HepG2 (cell line): ENCODE measurements around the gene NTN3. TPM values are rescaled to one million over a fixed set of nuclear protein-coding genes. Genes with fewer than 3 reads are reported as not detected.

Source experiments
- BHLHE40 ChIP-seq: IDR thresholded peaks from 2 replicates; pipeline ENCODE4 v1.6.1; 2011; ENCODE audit warnings: low read length, improper control_type of control experiment
- CCDC6 ChIP-seq: sonication (generic); formaldehyde crosslinking; IDR thresholded peaks from 2 replicates; pipeline ENCODE4 v1.8.1; 2022; ENCODE audit warnings: mild to moderate bottlenecking, missing genetic modification reagents, moderate library complexity
- DNMT3B ChIP-seq: conservative IDR thresholded peaks from 2 replicates; pipeline ENCODE4 v1.6.1; 2016; ENCODE audit warnings: missing biosample characterization, control low read depth
- HIC2 ChIP-seq: sonication (generic); formaldehyde crosslinking; IDR thresholded peaks from 2 replicates; pipeline ENCODE4 v1.9.0; 2022; ENCODE audit warnings: low read depth, missing genetic modification reagents
- MIER2 ChIP-seq: IDR thresholded peaks from 2 replicates; pipeline ENCODE4 v1.6.1; 2016; ENCODE audit warnings: missing biosample characterization, missing genetic modification reagents
- NR2F2 ChIP-seq: IDR thresholded peaks from 2 replicates; pipeline ENCODE4 v1.6.1; 2012; ENCODE audit warnings: low read depth, inconsistent platforms, borderline replicate concordance
- PCBP1 ChIP-seq: fragments of 200-400 bp; formaldehyde crosslinking; IDR thresholded peaks from 2 replicates; pipeline ENCODE4 v1.6.1; 2017; ENCODE audit warnings: mild to moderate bottlenecking, low read depth, low read length, borderline replicate concordance
- POGZ ChIP-seq: sonication (generic); formaldehyde crosslinking; IDR thresholded peaks from 2 replicates; pipeline ENCODE4 v1.4.0; 2020; ENCODE audit warnings: mild to moderate bottlenecking, missing genetic modification reagents
- RCOR2 ChIP-seq: IDR thresholded peaks from 2 replicates; pipeline ENCODE4 v1.6.1; 2016; ENCODE audit warnings: missing biosample characterization, missing genetic modification reagents
- REST ChIP-seq, 2 experiments: IDR thresholded peaks; 2 replicates each; pipeline ENCODE4 v1.6.1; 2011 to 2012; ENCODE audit warnings: low read length in 2 of 2, borderline replicate concordance in 1 of 2, low read depth in 1 of 2, mild to moderate bottlenecking in 1 of 2, moderate library complexity in 1 of 2
- SAP130 ChIP-seq: IDR thresholded peaks from 2 replicates; pipeline ENCODE4 v1.6.1; 2016; ENCODE audit warnings: low read depth
- THRA ChIP-seq: sonication (generic); formaldehyde crosslinking; IDR thresholded peaks from 2 replicates; pipeline ENCODE4 v1.4.0; 2020; ENCODE audit warnings: missing genetic modification reagents, borderline replicate concordance
- ZFAT ChIP-seq: sonication (generic); formaldehyde crosslinking; conservative IDR thresholded peaks from 2 replicates; pipeline ENCODE4 v1.8.1; 2023; ENCODE audit warnings: missing genetic modification reagents, inconsistent platforms
- ZNF263 ChIP-seq: sonication (generic); formaldehyde crosslinking; IDR thresholded peaks from 2 replicates; pipeline ENCODE4 v1.4.0; 2020; ENCODE audit warnings: missing genetic modification reagents
- ZNF326 ChIP-seq: sonication (generic); formaldehyde crosslinking; IDR thresholded peaks from 2 replicates; pipeline ENCODE4 v1.4.0; 2020; ENCODE audit warnings: missing genetic modification reagents, borderline replicate concordance
- ZNF343 ChIP-seq: sonication (generic); formaldehyde crosslinking; IDR thresholded peaks from 2 replicates; pipeline ENCODE4 v1.4.0; 2020; ENCODE audit warnings: mild to moderate bottlenecking, missing genetic modification reagents
- ZNF530 ChIP-seq: sonication (generic); formaldehyde crosslinking; IDR thresholded peaks from 2 replicates; pipeline ENCODE4 v1.5.0; 2020; ENCODE audit warnings: low read depth, mild to moderate bottlenecking, missing genetic modification reagents
- ZNF737 ChIP-seq: sonication (generic); formaldehyde crosslinking; IDR thresholded peaks from 2 replicates; pipeline ENCODE4 v1.5.0; 2020; ENCODE audit warnings: missing genetic modification reagents, mild to moderate bottlenecking, borderline replicate concordance
- ZNF850 ChIP-seq: sonication (generic); formaldehyde crosslinking; conservative IDR thresholded peaks from 2 replicates; pipeline ENCODE4 v1.9.0; 2021; ENCODE audit warnings: mild to moderate bottlenecking, missing genetic modification reagents
- polyA plus RNA-seq, 8 experiments: library from polyadenylated mRNA; depleted of rRNA in 3 of 8; stranded (reverse) in 7 of 8; unstranded in 1 of 8; fragments of >200 nt; fragmentation: Illumina TruSeq in 4 of 8; extraction: Trizol in 4 of 8; gene quantifications; 2 replicates each; pipeline versions ENCODE4 v1.2.1 to v1.2.3, GENCODE V29; 2011 to 2016; ENCODE audit warnings: low read depth in 4 of 8, missing spikeins in 1 of 8, mixed read lengths in 1 of 8; ENCODE audit not compliant: insufficient read depth in 1 of 8
- total RNA-seq, 5 experiments: library from RNA; depleted of rRNA; stranded (reverse); fragments of >200 nt; fragmentation: Illumina TruSeq; extraction: Trizol; gene quantifications; 2 replicates each; pipeline ENCODE4 v1.2.3, GENCODE V29; 2016; ENCODE audit warnings: low read depth in 1 of 5
- TF ChIP-seq, protein P1 (sequence below): sonication (generic); formaldehyde crosslinking; IDR thresholded peaks from 2 replicates; pipeline ENCODE4 v1.5.0; 2020; ENCODE audit warnings: mild to moderate bottlenecking, missing genetic modification reagents
- TF ChIP-seq, protein P2 (sequence below): sonication (generic); formaldehyde crosslinking; IDR thresholded peaks from 2 replicates; pipeline ENCODE4 v1.5.1; 2020; ENCODE audit warnings: missing genetic modification reagents, mild to moderate bottlenecking, borderline replicate concordance

Gene NTN3
- total and polyA plus RNA-seq, 2 of the 13 experiments (the other 11 are each of a cell fraction or from before 2014, with no cell fraction given): 0.09 to 0.20 TPM

DNA sequence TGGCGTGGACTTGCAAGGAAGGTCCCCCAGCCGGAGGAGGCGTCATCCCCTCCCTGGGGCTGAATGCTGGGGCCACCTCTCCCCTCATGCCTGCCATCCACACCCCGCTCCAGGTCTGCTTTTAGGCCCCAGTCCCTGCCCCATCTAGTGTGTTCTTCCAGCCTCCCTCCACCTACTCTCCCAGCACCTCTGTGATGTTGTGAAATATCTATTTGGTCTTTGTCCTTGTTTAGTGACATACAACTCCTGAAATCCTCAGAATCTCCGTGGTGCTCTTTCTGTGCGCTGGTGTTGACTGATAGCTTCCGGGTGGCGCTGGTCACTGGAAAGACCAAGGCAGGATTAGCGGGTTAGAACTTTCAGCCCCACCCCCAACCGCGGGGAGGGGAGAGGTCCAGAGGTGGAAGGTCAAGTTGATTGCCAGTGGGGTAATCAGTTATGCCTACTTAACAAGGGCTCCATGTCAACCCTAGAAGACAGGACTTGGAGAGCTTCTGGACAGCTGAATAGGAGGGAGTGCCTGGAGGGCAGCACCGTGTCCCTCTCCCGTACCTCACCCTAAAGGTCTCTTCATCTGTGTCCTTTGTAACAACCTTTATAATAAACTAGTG lies 13.9 kb downstream of the NTN3 start (continued):
- TF ChIP-seq ZNF530 (CRISPR knock-in tag) (no peak), PCBP1 (no peak), ZFAT (CRISPR knock-in tag) (no peak), POGZ (CRISPR knock-in tag) (0 out of 2 replicates have a peak, but pooled peaks have one; percentile 38), MIER2 (CRISPR knock-in tag) (no peak; the same call in 1 of the 2 replicates), SAP130 (CRISPR knock-in tag) (peak; percentile 95), ZNF326 (CRISPR knock-in tag) (no peak), RCOR2 (CRISPR knock-in tag) (no peak), HIC2 (CRISPR knock-in tag) (0 out of 2 replicates have a peak, but pooled peaks have one; percentile 55), ZNF850 (no peak), REST (IDR thresholded peaks at IDR 0.05; ENCODE audit: borderline replicate concordance in 1 of 2, low read depth in 1 of 2, low read length in 2 of 2) (no peak), BHLHE40 (no peak), ZNF263 (no peak; the same call in none of the 2 replicates), ZNF737 (CRISPR knock-in tag) (no peak), THRA (no peak), ZNF343 (CRISPR knock-in tag) (no peak), CCDC6 (CRISPR knock-in tag) (no peak), DNMT3B (CRISPR knock-in tag) (no peak), NR2F2 (peak; percentile 90)
- TF ChIP-seq, protein P1, sequence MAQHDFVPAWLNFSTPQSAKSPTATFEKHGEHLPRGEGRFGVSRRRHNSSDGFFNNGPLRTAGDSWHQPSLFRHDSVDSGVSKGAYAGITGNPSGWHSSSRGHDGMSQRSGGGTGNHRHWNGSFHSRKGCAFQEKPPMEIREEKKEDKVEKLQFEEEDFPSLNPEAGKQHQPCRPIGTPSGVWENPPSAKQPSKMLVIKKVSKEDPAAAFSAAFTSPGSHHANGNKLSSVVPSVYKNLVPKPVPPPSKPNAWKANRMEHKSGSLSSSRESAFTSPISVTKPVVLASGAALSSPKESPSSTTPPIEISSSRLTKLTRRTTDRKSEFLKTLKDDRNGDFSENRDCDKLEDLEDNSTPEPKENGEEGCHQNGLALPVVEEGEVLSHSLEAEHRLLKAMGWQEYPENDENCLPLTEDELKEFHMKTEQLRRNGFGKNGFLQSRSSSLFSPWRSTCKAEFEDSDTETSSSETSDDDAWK (CRISPR knock-in tag): no peak
- TF ChIP-seq, protein P2, sequence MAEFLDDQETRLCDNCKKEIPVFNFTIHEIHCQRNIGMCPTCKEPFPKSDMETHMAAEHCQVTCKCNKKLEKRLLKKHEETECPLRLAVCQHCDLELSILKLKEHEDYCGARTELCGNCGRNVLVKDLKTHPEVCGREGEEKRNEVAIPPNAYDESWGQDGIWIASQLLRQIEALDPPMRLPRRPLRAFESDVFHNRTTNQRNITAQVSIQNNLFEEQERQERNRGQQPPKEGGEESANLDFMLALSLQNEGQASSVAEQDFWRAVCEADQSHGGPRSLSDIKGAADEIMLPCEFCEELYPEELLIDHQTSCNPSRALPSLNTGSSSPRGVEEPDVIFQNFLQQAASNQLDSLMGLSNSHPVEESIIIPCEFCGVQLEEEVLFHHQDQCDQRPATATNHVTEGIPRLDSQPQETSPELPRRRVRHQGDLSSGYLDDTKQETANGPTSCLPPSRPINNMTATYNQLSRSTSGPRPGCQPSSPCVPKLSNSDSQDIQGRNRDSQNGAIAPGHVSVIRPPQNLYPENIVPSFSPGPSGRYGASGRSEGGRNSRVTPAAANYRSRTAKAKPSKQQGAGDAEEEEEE (CRISPR knock-in tag): no peak
